Measurements from ENCODE around the gene MCM6. TPM values are rescaled to one million over a fixed set of nuclear protein-coding genes. Genes with fewer than 3 reads are reported as not detected.

Gene MCM6
- total and polyA plus RNA-seq, 2 experiments from 2014 or later: 74.7 to 133 TPM

DNA sequence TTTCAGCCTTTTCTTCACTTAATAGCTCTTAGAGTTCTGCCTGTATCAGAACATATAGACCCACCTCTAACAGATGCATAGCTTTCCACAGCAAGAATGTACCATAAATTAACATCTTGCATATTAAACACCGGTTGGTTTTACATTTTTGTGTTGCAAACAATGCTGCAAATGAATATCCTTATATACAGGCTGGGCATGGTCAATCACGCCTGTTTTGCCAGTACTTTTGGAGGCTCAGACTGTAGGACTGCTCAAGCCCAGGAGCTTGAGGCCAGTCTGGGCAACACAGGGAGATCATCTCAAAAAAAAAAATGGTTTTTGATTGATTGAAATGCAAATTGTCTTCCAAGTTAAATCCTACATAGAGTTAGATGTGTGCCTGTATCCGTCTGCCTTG, 37.7 kb downstream of the MCM6 start (continued):
- TF ChIP-seq, protein P1, sequence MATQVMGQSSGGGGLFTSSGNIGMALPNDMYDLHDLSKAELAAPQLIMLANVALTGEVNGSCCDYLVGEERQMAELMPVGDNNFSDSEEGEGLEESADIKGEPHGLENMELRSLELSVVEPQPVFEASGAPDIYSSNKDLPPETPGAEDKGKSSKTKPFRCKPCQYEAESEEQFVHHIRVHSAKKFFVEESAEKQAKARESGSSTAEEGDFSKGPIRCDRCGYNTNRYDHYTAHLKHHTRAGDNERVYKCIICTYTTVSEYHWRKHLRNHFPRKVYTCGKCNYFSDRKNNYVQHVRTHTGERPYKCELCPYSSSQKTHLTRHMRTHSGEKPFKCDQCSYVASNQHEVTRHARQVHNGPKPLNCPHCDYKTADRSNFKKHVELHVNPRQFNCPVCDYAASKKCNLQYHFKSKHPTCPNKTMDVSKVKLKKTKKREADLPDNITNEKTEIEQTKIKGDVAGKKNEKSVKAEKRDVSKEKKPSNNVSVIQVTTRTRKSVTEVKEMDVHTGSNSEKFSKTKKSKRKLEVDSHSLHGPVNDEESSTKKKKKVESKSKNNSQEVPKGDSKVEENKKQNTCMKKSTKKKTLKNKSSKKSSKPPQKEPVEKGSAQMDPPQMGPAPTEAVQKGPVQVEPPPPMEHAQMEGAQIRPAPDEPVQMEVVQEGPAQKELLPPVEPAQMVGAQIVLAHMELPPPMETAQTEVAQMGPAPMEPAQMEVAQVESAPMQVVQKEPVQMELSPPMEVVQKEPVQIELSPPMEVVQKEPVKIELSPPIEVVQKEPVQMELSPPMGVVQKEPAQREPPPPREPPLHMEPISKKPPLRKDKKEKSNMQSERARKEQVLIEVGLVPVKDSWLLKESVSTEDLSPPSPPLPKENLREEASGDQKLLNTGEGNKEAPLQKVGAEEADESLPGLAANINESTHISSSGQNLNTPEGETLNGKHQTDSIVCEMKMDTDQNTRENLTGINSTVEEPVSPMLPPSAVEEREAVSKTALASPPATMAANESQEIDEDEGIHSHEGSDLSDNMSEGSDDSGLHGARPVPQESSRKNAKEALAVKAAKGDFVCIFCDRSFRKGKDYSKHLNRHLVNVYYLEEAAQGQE (IDR thresholded peaks at IDR 0.05; ENCODE audit: unreplicated experiment): no peak
- no peak for TF ChIP-seq NANOG (IDR thresholded peaks at IDR 0.05; ENCODE audit: borderline replicate concordance)
- TF ChIP-seq, protein P2, sequence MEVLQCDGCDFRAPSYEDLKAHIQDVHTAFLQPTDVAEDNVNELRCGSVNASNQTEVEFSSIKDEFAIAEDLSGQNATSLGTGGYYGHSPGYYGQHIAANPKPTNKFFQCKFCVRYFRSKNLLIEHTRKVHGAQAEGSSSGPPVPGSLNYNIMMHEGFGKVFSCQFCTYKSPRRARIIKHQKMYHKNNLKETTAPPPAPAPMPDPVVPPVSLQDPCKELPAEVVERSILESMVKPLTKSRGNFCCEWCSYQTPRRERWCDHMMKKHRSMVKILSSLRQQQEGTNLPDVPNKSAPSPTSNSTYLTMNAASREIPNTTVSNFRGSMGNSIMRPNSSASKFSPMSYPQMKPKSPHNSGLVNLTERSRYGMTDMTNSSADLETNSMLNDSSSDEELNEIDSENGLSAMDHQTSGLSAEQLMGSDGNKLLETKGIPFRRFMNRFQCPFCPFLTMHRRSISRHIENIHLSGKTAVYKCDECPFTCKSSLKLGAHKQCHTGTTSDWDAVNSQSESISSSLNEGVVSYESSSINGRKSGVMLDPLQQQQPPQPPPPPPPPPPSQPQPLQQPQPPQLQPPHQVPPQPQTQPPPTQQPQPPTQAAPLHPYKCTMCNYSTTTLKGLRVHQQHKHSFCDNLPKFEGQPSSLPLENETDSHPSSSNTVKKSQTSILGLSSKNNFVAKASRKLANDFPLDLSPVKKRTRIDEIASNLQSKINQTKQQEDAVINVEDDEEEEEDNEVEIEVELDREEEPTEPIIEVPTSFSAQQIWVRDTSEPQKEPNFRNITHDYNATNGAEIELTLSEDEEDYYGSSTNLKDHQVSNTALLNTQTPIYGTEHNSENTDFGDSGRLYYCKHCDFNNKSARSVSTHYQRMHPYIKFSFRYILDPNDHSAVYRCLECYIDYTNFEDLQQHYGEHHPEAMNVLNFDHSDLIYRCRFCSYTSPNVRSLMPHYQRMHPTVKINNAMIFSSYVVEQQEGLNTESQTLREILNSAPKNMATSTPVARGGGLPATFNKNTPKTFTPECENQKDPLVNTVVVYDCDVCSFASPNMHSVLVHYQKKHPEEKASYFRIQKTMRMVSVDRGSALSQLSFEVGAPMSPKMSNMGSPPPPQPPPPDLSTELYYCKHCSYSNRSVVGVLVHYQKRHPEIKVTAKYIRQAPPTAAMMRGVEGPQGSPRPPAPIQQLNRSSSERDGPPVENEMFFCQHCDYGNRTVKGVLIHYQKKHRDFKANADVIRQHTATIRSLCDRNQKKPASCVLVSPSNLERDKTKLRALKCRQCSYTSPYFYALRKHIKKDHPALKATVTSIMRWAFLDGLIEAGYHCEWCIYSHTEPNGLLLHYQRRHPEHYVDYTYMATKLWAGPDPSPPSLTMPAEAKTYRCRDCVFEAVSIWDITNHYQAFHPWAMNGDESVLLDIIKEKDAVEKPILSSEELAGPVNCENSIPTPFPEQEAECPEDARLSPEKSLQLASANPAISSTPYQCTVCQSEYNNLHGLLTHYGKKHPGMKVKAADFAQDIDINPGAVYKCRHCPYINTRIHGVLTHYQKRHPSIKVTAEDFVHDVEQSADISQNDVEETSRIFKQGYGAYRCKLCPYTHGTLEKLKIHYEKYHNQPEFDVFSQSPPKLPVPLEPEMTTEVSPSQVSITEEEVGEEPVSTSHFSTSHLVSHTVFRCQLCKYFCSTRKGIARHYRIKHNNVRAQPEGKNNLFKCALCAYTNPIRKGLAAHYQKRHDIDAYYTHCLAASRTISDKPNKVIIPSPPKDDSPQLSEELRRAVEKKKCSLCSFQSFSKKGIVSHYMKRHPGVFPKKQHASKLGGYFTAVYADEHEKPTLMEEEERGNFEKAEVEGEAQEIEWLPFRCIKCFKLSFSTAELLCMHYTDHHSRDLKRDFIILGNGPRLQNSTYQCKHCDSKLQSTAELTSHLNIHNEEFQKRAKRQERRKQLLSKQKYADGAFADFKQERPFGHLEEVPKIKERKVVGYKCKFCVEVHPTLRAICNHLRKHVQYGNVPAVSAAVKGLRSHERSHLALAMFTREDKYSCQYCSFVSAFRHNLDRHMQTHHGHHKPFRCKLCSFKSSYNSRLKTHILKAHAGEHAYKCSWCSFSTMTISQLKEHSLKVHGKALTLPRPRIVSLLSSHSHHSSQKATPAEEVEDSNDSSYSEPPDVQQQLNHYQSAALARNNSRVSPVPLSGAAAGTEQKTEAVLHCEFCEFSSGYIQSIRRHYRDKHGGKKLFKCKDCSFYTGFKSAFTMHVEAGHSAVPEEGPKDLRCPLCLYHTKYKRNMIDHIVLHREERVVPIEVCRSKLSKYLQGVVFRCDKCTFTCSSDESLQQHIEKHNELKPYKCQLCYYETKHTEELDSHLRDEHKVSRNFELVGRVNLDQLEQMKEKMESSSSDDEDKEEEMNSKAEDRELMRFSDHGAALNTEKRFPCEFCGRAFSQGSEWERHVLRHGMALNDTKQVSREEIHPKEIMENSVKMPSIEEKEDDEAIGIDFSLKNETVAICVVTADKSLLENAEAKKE (CRISPR knock-in tag; IDR thresholded peaks at IDR 0.05): no peak
- no peak for TF ChIP-seq CREB1 (CRISPR knock-in tag; IDR thresholded peaks at IDR 0.05; ENCODE audit: low read depth)
- no peak for TF ChIP-seq POLR2AphosphoS5 (IDR thresholded peaks at IDR 0.05; ENCODE audit: low read depth)
- TF ChIP-seq EZH2 (IDR thresholded peaks at IDR 0.05; ENCODE audit: low read depth, unreplicated experiment): no peak
